GM10266 (cell line): ENCODE data around the gene PDZRN3.

Source experiments
- DNase-seq: peaks from one replicate; pipeline ENCODE4 v3.0.0; 2012; ENCODE audit errors: extremely low spot score
- TF ChIP-seq, protein P1 (sequence below): IDR thresholded peaks from 2 replicates; pipeline ENCODE4 v1.5.1; 2012; ENCODE audit warnings: mild to moderate bottlenecking, low read depth; ENCODE audit not compliant: control insufficient read depth, insufficient read depth; ENCODE audit errors: missing control alignments

Gene PDZRN3

DNA sequence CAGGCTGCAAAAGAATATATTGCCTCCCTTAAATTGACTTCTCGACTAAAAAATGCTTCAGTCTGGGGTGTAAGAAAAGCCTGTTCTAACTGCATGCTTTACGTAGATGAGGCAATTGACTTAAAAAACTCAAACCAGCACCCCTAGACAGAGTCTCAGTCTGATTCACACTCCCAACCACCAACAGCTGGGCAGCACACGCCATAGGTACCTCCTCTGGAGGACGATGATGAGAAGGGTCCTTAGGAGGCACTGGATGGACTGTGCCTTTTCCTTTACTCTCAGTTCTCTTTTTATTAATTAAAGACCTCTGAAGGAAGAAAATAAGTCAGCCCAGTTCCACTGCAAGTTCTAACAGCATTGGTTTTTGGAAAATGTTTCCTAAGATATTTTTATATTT is 175.0 kb downstream of the PDZRN3 start:
- TF ChIP-seq, protein P1, sequence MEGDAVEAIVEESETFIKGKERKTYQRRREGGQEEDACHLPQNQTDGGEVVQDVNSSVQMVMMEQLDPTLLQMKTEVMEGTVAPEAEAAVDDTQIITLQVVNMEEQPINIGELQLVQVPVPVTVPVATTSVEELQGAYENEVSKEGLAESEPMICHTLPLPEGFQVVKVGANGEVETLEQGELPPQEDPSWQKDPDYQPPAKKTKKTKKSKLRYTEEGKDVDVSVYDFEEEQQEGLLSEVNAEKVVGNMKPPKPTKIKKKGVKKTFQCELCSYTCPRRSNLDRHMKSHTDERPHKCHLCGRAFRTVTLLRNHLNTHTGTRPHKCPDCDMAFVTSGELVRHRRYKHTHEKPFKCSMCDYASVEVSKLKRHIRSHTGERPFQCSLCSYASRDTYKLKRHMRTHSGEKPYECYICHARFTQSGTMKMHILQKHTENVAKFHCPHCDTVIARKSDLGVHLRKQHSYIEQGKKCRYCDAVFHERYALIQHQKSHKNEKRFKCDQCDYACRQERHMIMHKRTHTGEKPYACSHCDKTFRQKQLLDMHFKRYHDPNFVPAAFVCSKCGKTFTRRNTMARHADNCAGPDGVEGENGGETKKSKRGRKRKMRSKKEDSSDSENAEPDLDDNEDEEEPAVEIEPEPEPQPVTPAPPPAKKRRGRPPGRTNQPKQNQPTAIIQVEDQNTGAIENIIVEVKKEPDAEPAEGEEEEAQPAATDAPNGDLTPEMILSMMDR: no peak
- DNase-seq: peak; percentile 26

DNA sequence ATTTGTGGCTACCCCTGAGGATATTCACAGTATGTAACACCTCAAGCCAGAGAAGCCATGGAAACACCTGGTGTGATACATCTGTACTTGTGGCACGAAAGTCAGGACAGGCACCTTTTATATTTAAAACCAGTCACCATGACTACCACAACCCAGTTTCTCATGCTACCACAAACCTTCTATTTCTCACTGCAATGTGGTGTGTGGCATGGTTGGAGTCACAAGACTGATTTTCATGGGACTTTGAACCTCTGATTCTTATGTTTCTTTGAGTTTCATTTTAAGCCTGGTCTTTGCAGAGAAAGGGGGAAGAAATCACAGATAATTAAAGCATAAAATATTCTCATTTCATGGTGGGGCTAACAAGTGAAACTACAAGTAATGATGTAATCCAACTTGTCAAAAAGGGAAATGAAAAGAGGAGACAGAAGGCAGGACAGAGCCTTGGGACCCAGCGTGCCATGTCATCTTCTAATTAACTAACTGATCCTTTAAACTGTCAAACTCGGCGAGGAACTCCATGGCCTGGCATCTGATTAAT is 175.9 kb downstream of the PDZRN3 start:
- peak; percentile 57 for DNase-seq
- TF ChIP-seq, protein P1: no peak

DNA sequence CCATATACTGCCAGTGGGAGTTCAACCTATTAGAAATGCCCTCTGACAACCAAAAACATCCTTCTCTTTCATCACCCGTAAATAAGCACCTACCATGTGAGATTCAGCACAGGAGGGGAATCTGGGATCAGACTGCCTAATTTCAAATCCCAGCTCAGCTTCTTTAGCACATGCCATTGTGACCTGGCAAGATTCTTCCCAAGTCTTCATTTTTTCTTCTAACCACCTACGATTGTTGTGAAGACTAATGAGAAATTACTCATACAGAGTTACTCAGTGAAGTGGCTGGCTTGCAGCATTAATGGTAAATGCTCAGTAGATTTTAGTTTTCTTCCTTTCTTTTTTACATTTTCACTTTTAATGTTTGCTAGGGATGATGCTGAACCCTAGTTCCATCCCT is 176.7 kb downstream of the PDZRN3 start:
- no peak for DNase-seq
- TF ChIP-seq, protein P1: no peak

DNA sequence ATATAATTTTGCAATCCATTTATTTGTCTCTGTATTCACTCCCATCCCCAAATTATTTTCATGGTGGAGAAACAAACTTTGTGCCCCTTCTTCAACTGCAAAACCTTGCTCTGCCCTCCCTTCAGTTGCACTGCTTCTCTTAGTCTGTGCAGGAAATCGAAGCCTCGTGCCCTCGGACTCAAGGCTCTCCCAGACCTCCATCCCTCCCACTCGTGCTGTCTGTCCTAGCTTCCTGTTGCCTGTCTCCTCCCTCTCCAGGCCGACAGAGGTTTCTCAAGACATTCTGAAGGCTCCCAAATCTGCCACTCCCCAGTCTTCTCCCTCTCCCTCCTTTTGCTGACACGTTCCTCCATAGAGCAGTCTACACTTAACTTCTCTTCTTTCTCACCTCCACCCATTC is 177.6 kb downstream of the PDZRN3 start:
- DNase-seq: no peak
- TF ChIP-seq, protein P1: no peak

DNA sequence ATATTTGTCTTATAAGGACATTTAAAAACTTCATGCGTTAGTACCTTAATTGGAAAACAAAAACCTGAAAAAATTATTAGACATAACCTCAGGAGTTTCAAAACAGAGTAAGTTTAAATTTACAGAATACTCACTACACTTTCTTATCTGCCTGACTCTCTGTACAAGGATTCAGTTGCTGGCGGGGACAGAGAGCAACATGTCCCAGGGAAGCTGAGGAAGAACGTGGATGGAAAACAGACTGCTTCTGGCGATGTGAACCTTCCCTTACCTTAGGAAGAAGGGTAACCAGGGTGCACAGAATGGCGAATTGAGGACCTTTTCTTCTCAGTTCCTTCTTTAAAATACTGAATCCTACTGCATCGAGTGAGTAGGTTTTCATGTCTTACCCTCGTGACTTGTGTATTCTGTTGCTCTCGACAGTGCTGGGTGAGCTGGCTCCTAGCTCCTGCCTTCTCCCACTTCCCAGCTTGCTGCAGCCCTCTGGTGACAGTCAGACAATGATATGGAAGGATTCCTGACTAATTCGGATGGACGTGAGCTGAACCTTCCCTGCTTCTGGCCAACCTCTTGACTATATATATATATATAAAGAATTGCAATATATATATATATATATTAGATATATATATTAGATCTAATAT is 178.2 kb downstream of the PDZRN3 start:
- TF ChIP-seq, protein P1: no peak
- DNase-seq: no peak

DNA sequence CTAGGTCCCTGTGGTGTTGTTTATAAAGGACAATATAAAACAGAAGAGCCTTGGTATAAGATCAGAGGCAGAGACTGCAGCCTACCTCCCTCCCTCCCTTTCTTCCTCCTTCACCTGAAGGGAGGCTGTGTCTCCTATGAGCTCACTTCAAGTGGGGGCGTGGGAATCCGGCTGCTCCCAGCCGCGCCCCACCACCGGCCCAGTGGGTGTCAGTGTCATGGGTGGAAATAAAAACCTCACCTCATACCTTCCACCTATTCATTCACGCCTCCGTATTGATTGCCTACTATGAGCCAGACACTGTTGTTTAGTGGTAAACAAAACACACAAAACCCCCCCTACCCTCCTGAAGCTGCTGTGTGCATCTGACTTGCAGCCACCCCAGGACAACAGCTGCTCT is 181.9 kb downstream of the PDZRN3 start:
- TF ChIP-seq, protein P1: no peak
- DNase-seq: no peak

DNA sequence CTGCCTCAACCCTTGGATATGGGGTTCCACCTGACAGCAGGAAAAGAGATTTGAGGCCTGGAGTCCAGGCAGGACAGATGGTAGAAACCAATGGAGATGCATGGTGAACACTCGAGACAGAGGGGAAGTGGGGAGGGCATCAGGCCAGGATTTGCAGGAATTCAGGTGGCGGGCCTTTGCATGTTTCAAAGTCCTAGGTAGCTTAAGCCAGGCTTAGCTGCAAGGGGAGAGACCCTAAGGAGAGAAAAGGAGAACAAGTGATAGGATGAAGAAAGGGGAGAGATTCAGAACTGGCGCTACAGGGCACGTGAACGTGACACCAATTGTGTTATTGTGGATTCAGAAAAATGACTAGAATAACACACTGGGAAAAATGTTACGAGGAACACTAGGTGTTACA is 182.6 kb downstream of the PDZRN3 start:
- TF ChIP-seq, protein P1: no peak

More for the DNA sequence above, 182.6 kb downstream of the PDZRN3 start:
- DNase-seq: no peak
